ENCODE data around the gene CPNE8.

The CPNE8 gene

DNA sequence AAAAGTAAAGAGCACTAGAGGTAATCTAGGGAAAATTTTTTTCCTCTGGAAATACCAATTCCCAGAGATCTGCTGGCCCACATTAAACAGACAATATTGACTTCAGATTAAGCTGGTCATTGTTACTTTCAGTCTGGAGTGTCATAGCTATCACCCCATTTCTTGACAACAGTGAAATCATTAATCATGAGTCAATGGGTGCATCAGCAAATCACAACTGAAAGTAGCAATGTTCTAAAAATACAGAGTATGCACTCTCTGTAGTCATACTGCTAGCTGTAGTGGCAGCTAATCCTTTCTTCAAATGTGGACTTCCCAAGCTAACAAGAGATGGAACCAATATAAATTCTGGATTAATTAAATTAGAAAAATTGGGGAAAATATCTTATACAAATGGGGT lies 129.9 kb downstream of the CPNE8 start:
- no peak for TF ChIP-seq EP300 (IDR thresholded peaks at IDR 0.05; ENCODE audit: borderline replicate concordance)
- no peak for TF ChIP-seq EGR1 (IDR thresholded peaks at IDR 0.05)
- TF ChIP-seq YY1 (IDR thresholded peaks at IDR 0.05; ENCODE audit: low read depth), result no peak
- TF ChIP-seq REST (IDR thresholded peaks at IDR 0.05; ENCODE audit: low read depth), result no peak
- no peak for TF ChIP-seq RAD21 (IDR thresholded peaks at IDR 0.05; ENCODE audit: low read depth)
- TF ChIP-seq FOXM1 (IDR thresholded peaks at IDR 0.05; ENCODE audit: borderline replicate concordance, low read depth), result no peak
- no peak for TF ChIP-seq CREB1 (IDR thresholded peaks at IDR 0.05; ENCODE audit: low read depth)
- no peak for TF ChIP-seq TAF1 (IDR thresholded peaks at IDR 0.05; ENCODE audit: low read depth)
- no peak for TF ChIP-seq NFIC (IDR thresholded peaks at IDR 0.05)
- TF ChIP-seq ZBTB7A (IDR thresholded peaks at IDR 0.05; ENCODE audit: low read depth), result no peak
- no peak for TF ChIP-seq TCF12 (IDR thresholded peaks at IDR 0.05; ENCODE audit: low read depth)
- TF ChIP-seq, protein P1, sequence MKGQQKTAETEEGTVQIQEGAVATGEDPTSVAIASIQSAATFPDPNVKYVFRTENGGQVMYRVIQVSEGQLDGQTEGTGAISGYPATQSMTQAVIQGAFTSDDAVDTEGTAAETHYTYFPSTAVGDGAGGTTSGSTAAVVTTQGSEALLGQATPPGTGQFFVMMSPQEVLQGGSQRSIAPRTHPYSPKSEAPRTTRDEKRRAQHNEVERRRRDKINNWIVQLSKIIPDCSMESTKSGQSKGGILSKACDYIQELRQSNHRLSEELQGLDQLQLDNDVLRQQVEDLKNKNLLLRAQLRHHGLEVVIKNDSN (IDR thresholded peaks at IDR 0.05), result no peak
- no peak for TF ChIP-seq TEAD4 (IDR thresholded peaks at IDR 0.05)
- TF ChIP-seq MAX (IDR thresholded peaks at IDR 0.05), result no peak
- no peak for TF ChIP-seq CEBPB (IDR thresholded peaks at IDR 0.05)

GRCh38 chr12:38772437-38772836 lies 133.0 kb downstream of the CPNE8 start:
- no peak for TF ChIP-seq ZBTB7A (IDR thresholded peaks at IDR 0.05; ENCODE audit: low read depth)
- no peak for TF ChIP-seq EP300 (IDR thresholded peaks at IDR 0.05; ENCODE audit: borderline replicate concordance)
- TF ChIP-seq, protein P1 (IDR thresholded peaks at IDR 0.05), result no peak
- TF ChIP-seq YY1 (IDR thresholded peaks at IDR 0.05; ENCODE audit: low read depth), result no peak
- no peak for TF ChIP-seq NFIC (IDR thresholded peaks at IDR 0.05)
- TF ChIP-seq CREB1 (IDR thresholded peaks at IDR 0.05; ENCODE audit: low read depth), result no peak
- no peak for TF ChIP-seq REST (IDR thresholded peaks at IDR 0.05; ENCODE audit: low read depth)
- TF ChIP-seq TCF12 (IDR thresholded peaks at IDR 0.05; ENCODE audit: low read depth), result no peak
- no peak for TF ChIP-seq CEBPB (IDR thresholded peaks at IDR 0.05)
- TF ChIP-seq MAX (IDR thresholded peaks at IDR 0.05), result no peak
- TF ChIP-seq FOXM1 (IDR thresholded peaks at IDR 0.05; ENCODE audit: borderline replicate concordance, low read depth), result no peak
- TF ChIP-seq EGR1 (IDR thresholded peaks at IDR 0.05), result no peak
- no peak for TF ChIP-seq TEAD4 (IDR thresholded peaks at IDR 0.05)
- no peak for TF ChIP-seq TAF1 (IDR thresholded peaks at IDR 0.05; ENCODE audit: low read depth)
- TF ChIP-seq RAD21 (IDR thresholded peaks at IDR 0.05; ENCODE audit: low read depth), result no peak

GRCh38 chr12:38771871-38772270 lies 133.5 kb downstream of the CPNE8 start:
- TF ChIP-seq TEAD4 (IDR thresholded peaks at IDR 0.05) (no peak), CREB1 (IDR thresholded peaks at IDR 0.05; ENCODE audit: low read depth) (no peak), YY1 (IDR thresholded peaks at IDR 0.05; ENCODE audit: low read depth) (no peak), CEBPB (IDR thresholded peaks at IDR 0.05) (no peak), ZBTB7A (IDR thresholded peaks at IDR 0.05; ENCODE audit: low read depth) (no peak), EGR1 (IDR thresholded peaks at IDR 0.05) (no peak), MAX (IDR thresholded peaks at IDR 0.05) (no peak), EP300 (IDR thresholded peaks at IDR 0.05; ENCODE audit: borderline replicate concordance) (no peak), TCF12 (IDR thresholded peaks at IDR 0.05; ENCODE audit: low read depth) (no peak), FOXM1 (IDR thresholded peaks at IDR 0.05; ENCODE audit: borderline replicate concordance, low read depth) (no peak), NFIC (IDR thresholded peaks at IDR 0.05) (no peak), RAD21 (IDR thresholded peaks at IDR 0.05; ENCODE audit: low read depth) (no peak)
- TF ChIP-seq, protein P1 (IDR thresholded peaks at IDR 0.05), result no peak

DNA sequence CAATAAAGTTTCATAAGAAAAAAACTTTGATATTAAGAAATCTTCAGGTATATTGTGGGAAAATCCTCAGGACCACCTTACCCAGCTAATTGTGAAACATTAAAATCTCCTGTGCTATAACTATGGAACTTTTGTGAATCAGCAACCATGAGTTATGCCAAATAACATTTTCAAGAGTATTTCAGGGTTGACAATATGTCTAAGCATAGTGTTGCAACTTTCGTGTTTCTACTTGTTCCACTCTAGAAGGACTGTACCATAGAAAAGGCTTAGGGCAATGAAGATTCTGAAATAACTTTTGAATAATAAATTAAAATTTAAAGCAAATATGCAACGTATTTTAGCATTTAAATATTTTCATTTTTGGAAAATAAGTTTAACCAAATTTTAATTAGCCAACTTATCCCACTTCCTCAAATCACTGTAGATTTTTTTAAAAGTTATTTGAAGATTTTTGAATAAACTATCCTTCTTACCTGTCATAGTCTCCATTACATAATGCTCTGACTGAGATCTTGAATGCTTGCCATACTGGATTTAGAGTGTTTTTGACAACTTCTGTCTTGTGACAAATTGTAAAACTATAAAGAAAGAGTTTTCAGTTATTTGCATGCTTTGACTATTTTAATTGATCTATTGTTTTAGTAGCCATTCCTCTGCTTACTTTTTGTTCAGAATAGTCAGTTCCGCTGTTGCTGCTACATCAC lies 143.6 kb downstream of the CPNE8 start:
- TF ChIP-seq CEBPB (IDR thresholded peaks at IDR 0.05) (no peak), TCF12 (IDR thresholded peaks at IDR 0.05; ENCODE audit: low read depth) (no peak), MAX (IDR thresholded peaks at IDR 0.05) (no peak), RAD21 (IDR thresholded peaks at IDR 0.05; ENCODE audit: low read depth) (no peak), TAF1 (IDR thresholded peaks at IDR 0.05; ENCODE audit: low read depth) (no peak), CREB1 (IDR thresholded peaks at IDR 0.05; ENCODE audit: low read depth) (no peak), YY1 (IDR thresholded peaks at IDR 0.05; ENCODE audit: low read depth) (no peak), NFIC (IDR thresholded peaks at IDR 0.05) (no peak), ZBTB7A (IDR thresholded peaks at IDR 0.05; ENCODE audit: low read depth) (no peak), EP300 (IDR thresholded peaks at IDR 0.05; ENCODE audit: borderline replicate concordance) (no peak), EGR1 (IDR thresholded peaks at IDR 0.05) (no peak)
- TF ChIP-seq, protein P1 (IDR thresholded peaks at IDR 0.05), result no peak

All from Ishikawa (cell line).